K562 (cell line): ENCODE measurements around the gene FUT4. TPM values are rescaled to one million over a fixed set of nuclear protein-coding genes. Genes with fewer than 3 reads are reported as not detected.
A peak's percentile ranks its signal among the peaks of the same experiment; 100 is the strongest.

Experiments
- ARID4B ChIP-seq: sonication (generic); formaldehyde crosslinking; IDR thresholded peaks from 2 replicates; pipeline ENCODE4 v1.8.0; 2022; ENCODE audit warnings: mild to moderate bottlenecking, missing genetic modification reagents
- KDM1A ChIP-seq, 2 experiments: fragments of 450-650 bp; IDR thresholded peaks; 2 replicates each; pipeline ENCODE4 v1.6.1; 2016; ENCODE audit warnings: mild to moderate bottlenecking in 2 of 2
- MAFF ChIP-seq: IDR thresholded peaks from 2 replicates; pipeline ENCODE4 v1.6.1; 2012; ENCODE audit warnings: low read length, improper control_type of control experiment
- MEF2D ChIP-seq: conservative IDR thresholded peaks from 2 replicates; pipeline ENCODE4 v1.6.1; 2016; ENCODE audit warnings: low read depth, missing genetic modification characterization, missing compliant biosample characterization
- NFIC ChIP-seq: fragments of 450-650 bp; IDR thresholded peaks from 2 replicates; pipeline ENCODE4 v1.6.1; 2017; ENCODE audit warnings: mild to moderate bottlenecking, inconsistent platforms
- NR2C1 ChIP-seq, 2 experiments: fragments of 450-650 bp; IDR thresholded peaks; 2 replicates each; pipeline ENCODE4 v1.6.1; 2017; ENCODE audit warnings: mild to moderate bottlenecking in 2 of 2, antibody characterized with exemption in 1 of 2, inconsistent platforms in 1 of 2, missing compliant biosample characterization in 1 of 2, missing genetic modification characterization in 1 of 2
- PTRF ChIP-seq: fragments of 450-650 bp; IDR thresholded peaks from 2 replicates; pipeline ENCODE4 v1.6.1; 2016; ENCODE audit warnings: mild to moderate bottlenecking, missing genetic modification characterization, missing compliant biosample characterization
- RB1 ChIP-seq: fragments of 450-650 bp; IDR thresholded peaks from 2 replicates; pipeline ENCODE4 v1.6.1; 2017; ENCODE audit warnings: low read depth, mild to moderate bottlenecking
- RBM34 ChIP-seq: fragments of 200-400 bp; formaldehyde crosslinking; IDR thresholded peaks from 2 replicates; pipeline ENCODE4 v1.6.1; 2018; ENCODE audit warnings: low read length, borderline replicate concordance; ENCODE audit not compliant: insufficient read depth
- REST ChIP-seq, 2 experiments: fragments of 450-650 bp; formaldehyde crosslinking in 1 of 2; IDR thresholded peaks; 2 replicates each; pipeline versions ENCODE4 v1.4.0 to v1.6.1; 2014 to 2020; ENCODE audit warnings: mild to moderate bottlenecking in 2 of 2, borderline replicate concordance in 1 of 2, low read depth in 1 of 2
- TCF3 ChIP-seq: sonication (generic); formaldehyde crosslinking; IDR thresholded peaks from 2 replicates; pipeline ENCODE4 v1.4.0; 2020; ENCODE audit warnings: mild to moderate bottlenecking, missing genetic modification reagents
- XRCC3 ChIP-seq: fragments of 450-650 bp; IDR thresholded peaks from 2 replicates; pipeline ENCODE4 v1.6.1; 2017; ENCODE audit warnings: mild to moderate bottlenecking, moderate library complexity
- ZBTB7A ChIP-seq: IDR thresholded peaks from 2 replicates; pipeline ENCODE4 v1.6.1; 2011; ENCODE audit warnings: low read depth, mild to moderate bottlenecking, low read length, moderate library complexity, borderline replicate concordance; ENCODE audit not compliant: control insufficient read depth
- ZNF507 ChIP-seq: conservative IDR thresholded peaks from 2 replicates; pipeline ENCODE4 v1.6.1; 2017; ENCODE audit warnings: missing genetic modification characterization, missing compliant biosample characterization
- polyA plus RNA-seq, 8 experiments: library from polyadenylated mRNA; depleted of rRNA in 4 of 8; stranded (reverse) in 5 of 8; unstranded in 3 of 8; fragments of >200 nt; fragmentation: Nextera tagmentation in 2 of 8; fragmentation: Illumina TruSeq in 1 of 8; extraction: Ambion mirVana in 2 of 8; extraction: Trizol in 1 of 8; gene quantifications; 2 replicates each; pipeline versions ENCODE4 v1.2.1 to v1.2.3, GENCODE V29; 2011 to 2014; ENCODE audit warnings: inconsistent platforms in 1 of 8, missing spikeins in 1 of 8
- total RNA-seq, 7 experiments: library from RNA; depleted of rRNA in 6 of 7; stranded (reverse); fragments of >200 nt in 6 of 7; fragmentation: Illumina TruSeq in 2 of 7; extraction: Trizol in 2 of 7; gene quantifications; 2 replicates each; pipeline versions ENCODE4 v1.2.1 to v1.2.3, GENCODE V29; 2011 to 2021; ENCODE audit warnings: low replicate concordance in 1 of 7

Gene FUT4
- total and polyA plus RNA-seq, 9 of the 15 experiments (the other 6 are each of a cell fraction or from before 2014, with no cell fraction given) = 1.1 to 8.9 (median 5.5) TPM

- TF ChIP-seq NR2C1 (IDR thresholded peaks at IDR 0.05) = no peak
- TF ChIP-seq NR2C1 (tag; IDR thresholded peaks at IDR 0.05) = no peak
- 0 out of 2 replicates have a peak, but pooled peaks have one; percentile 57 for TF ChIP-seq ARID4B (CRISPR knock-in tag)
- no peak for TF ChIP-seq XRCC3
- no peak for TF ChIP-seq ZNF507 (tag)
- TF ChIP-seq KDM1A (IDR thresholded peaks at IDR 0.05) = no peak
- no peak for TF ChIP-seq MAFF
- peak; percentile 55 for TF ChIP-seq NFIC
- TF ChIP-seq RBM34 = no peak
- TF ChIP-seq PTRF = no peak
- peak; percentile 45; the same call in 1 of the 2 replicates for TF ChIP-seq RB1
- peak; percentile 69; the same call in 1 of the 2 replicates for TF ChIP-seq ZBTB7A
- TF ChIP-seq MEF2D (tag) = no peak
- TF ChIP-seq REST (IDR thresholded peaks at IDR 0.05; ENCODE audit: borderline replicate concordance) = no peak
- TF ChIP-seq REST (CRISPR knock-in tag; IDR thresholded peaks at IDR 0.05; ENCODE audit: low read depth) = no peak
- TF ChIP-seq TCF3 (CRISPR knock-in tag) = no peak
Observed at GRCh38 chr11:94494126-94494680, 49.5 kb upstream of the FUT4 start (continued).
